K562 (cell line): ENCODE results near the gene HOXD4. TPM values are rescaled to one million over a fixed set of nuclear protein-coding genes. Genes with fewer than 3 reads are reported as not detected.
A peak's percentile ranks its signal among the peaks of the same experiment; 100 is the strongest.

ENCODE experiments used
- ATAC-seq: fragments of 200-7000 bp; cut with Tn5 transposase; 3 replicates; pipeline ENCODE4 v1.9.1; 2020; ENCODE audit warnings: moderate library complexity
- BruUV-seq: library from RNA; stranded (reverse); fragments of 400-500 nt; replicated peaks from 2 replicates; lab custom pipeline; 2021; lab: Mats Ljungman, UMichigan
- CTCF ChIA-PET: fragments of 300-600 bp; formaldehyde crosslinking; extraction: SDS; loops from one replicate; lab custom pipeline; 2021; ENCODE audit warnings: low intra/inter-chr PET ratio; lab: Yijun Ruan, JAX
- POLR2A ChIA-PET: fragments of 300-600, 350-650 bp; sonication (Branson Sonifier 250); formaldehyde crosslinking; extraction: SDS; loops from one replicate; lab custom pipeline; 2021; ENCODE audit warnings: antibody characterized with exemption, inconsistent platforms; lab: Yijun Ruan, JAX
- DNase-seq, 4 experiments: peaks; one replicate each; pipeline versions ENCODE4 v3.0.0 to v3.0.0-alpha.2; 2011 to 2018; ENCODE audit warnings: low spot score in 3 of 4, mixed read lengths in 3 of 4; ENCODE audit errors: extremely low read depth in 1 of 4
- FAIRE-seq: peaks from 2 replicates; lab custom pipeline; 2011; peaks lifted over from hg19 to GRCh38; lab: Jason Lieb, UNC
- H2AFZ ChIP-seq: 2 replicates; pipeline ENCODE4 v1.6.0; 2011; ENCODE audit warnings: low read depth, low read length, control low read depth, inconsistent platforms
- H3K27ac ChIP-seq: fragments of 200-600 bp; 3 replicates; pipeline ENCODE4 v1.8.0; 2011; ENCODE audit warnings: low read depth, mild to moderate bottlenecking, control low read depth, inconsistent platforms, low read length, moderate library complexity, mixed read lengths; ENCODE audit errors: extremely low read depth
- H3K27me3 ChIP-seq, 2 experiments: fragments of 300-600 bp in 1 of 2; 2 replicates in 1 of 2; 3 replicates in 1 of 2; pipeline versions ENCODE4 v1.6.0 to v1.8.0; 2011; ENCODE audit warnings: inconsistent platforms in 2 of 2, low read length in 2 of 2, mild to moderate bottlenecking in 1 of 2, mixed read lengths in 1 of 2, moderate library complexity in 1 of 2; ENCODE audit not compliant: control insufficient read depth in 2 of 2, insufficient read depth in 2 of 2
- H3K36me3 ChIP-seq: fragments of 300-600 bp; 3 replicates; pipeline ENCODE4 v1.8.0; 2011; ENCODE audit warnings: mild to moderate bottlenecking, low read length, inconsistent platforms; ENCODE audit not compliant: control insufficient read depth, insufficient read depth
- H3K4me1 ChIP-seq, 2 experiments: fragments of 200-600 bp in 1 of 2; replicated peaks in 1 of 2; 2 replicates in 1 of 2; 3 replicates in 1 of 2; pipeline versions ENCODE4 v1.5.1 to v1.8.0; 2011; ENCODE audit warnings: inconsistent platforms in 2 of 2, low read length in 2 of 2, mild to moderate bottlenecking in 1 of 2, mixed read lengths in 1 of 2, moderate library complexity in 1 of 2; ENCODE audit not compliant: control insufficient read depth in 2 of 2, insufficient read depth in 2 of 2
- H3K4me2 ChIP-seq: 2 replicates; pipeline ENCODE4 v1.6.1; 2011; ENCODE audit warnings: low read length, control low read depth, inconsistent platforms, mixed read lengths; ENCODE audit not compliant: insufficient read depth
- H3K4me3 ChIP-seq: fragments of 200-600 bp; sonication (generic), shearing (Covaris generic); 2 replicates; pipeline ENCODE4 v1.5.1; 2016; ENCODE audit warnings: control low read depth, inconsistent platforms
- H3K79me2 ChIP-seq: fragments of 200-600 bp; 3 replicates; pipeline ENCODE4 v1.8.0; 2011; ENCODE audit warnings: low read length, inconsistent platforms; ENCODE audit not compliant: control insufficient read depth, insufficient read depth
- H3K9ac ChIP-seq, 2 experiments: 2 replicates each; pipeline versions ENCODE4 v1.6.0 to v1.6.1; 2011; ENCODE audit warnings: low read depth in 2 of 2, low read length in 2 of 2, control low read depth in 1 of 2, inconsistent platforms in 1 of 2, mild to moderate bottlenecking in 1 of 2, mixed read lengths in 1 of 2; ENCODE audit not compliant: insufficient read depth in 1 of 2
- H3K9me1 ChIP-seq: one replicate; pipeline ENCODE4 v1.6.0; 2011; ENCODE audit warnings: inconsistent platforms, mild to moderate bottlenecking, low read length, moderate library complexity; ENCODE audit not compliant: control insufficient read depth, insufficient read depth
- H3K9me3 ChIP-seq: replicated peaks from 2 replicates; pipeline ENCODE4 v1.5.1; 2011; ENCODE audit warnings: low read depth, low read length, inconsistent platforms; ENCODE audit not compliant: control insufficient read depth, insufficient read depth
- H4K20me1 ChIP-seq: replicated peaks from 2 replicates; pipeline ENCODE4 v1.6.1; 2011; ENCODE audit warnings: low read length, inconsistent platforms, mixed read lengths; ENCODE audit not compliant: control insufficient read depth, insufficient read depth
- EZH2 ChIP-seq: IDR thresholded peaks from 2 replicates; pipeline ENCODE4 v1.6.1; 2012; ENCODE audit warnings: low read depth, mild to moderate bottlenecking, inconsistent platforms, low read length, borderline replicate concordance
- FUS ChIP-seq: fragments of 200-400 bp; formaldehyde crosslinking; optimal IDR thresholded peaks from 2 replicates; pipeline ENCODE3; 2017; ENCODE audit warnings: low read depth, low read length
- GABPB1 ChIP-seq: sonication (generic); formaldehyde crosslinking; IDR thresholded peaks from 2 replicates; pipeline ENCODE4 v1.8.0; 2022; ENCODE audit warnings: mild to moderate bottlenecking, missing genetic modification reagents
- GATAD2A ChIP-seq: fragments of 450-650 bp; IDR thresholded peaks from 2 replicates; pipeline ENCODE4 v1.6.1; 2017
- KLF1 ChIP-seq: fragments of 450-650 bp; IDR thresholded peaks from 2 replicates; pipeline ENCODE4 v1.6.1; 2016; ENCODE audit warnings: missing genetic modification characterization, missing compliant biosample characterization
- KLF10 ChIP-seq: fragments of 250-450 bp; sonication (Bioruptor Pico); IDR thresholded peaks from 2 replicates; pipeline ENCODE4 v1.6.1; 2021; ENCODE audit warnings: matching md5 sums
- NELFE ChIP-seq: IDR thresholded peaks from 2 replicates; pipeline ENCODE4 v1.6.1; 2011; ENCODE audit warnings: mild to moderate bottlenecking; ENCODE audit not compliant: insufficient read depth, insufficient read length
- RAD21 ChIP-seq, 2 experiments: fragments of 250-450 bp in 1 of 2; fragments of 450-650 bp in 1 of 2; sonication (Bioruptor Pico) in 1 of 2; formaldehyde crosslinking in 1 of 2; IDR thresholded peaks in 1 of 2; conservative IDR thresholded peaks in 1 of 2; 2 replicates each; pipeline versions ENCODE4 v1.4.0 to v1.8.0; 2020 to 2022; ENCODE audit warnings: mild to moderate bottlenecking in 2 of 2, moderate library complexity in 1 of 2
- SMC3 ChIP-seq: conservative IDR thresholded peaks from 2 replicates; pipeline ENCODE4 v1.6.1; 2011; ENCODE audit warnings: low read depth, low read length, improper control_type of control experiment; ENCODE audit not compliant: insufficient read depth
- WGBS: fragments of 100-300 bp; shearing (Covaris generic); methylation state at CpG from one replicate; pipeline ENCODE4 v1.1.6; 2016; ENCODE audit warnings: low coverage, mixed read lengths; ENCODE audit not compliant: insufficient coverage; ENCODE audit errors: missing lambda C conversion rate; 5-methylcytosine and 5-hydroxymethylcytosine counted together
- in situ Hi-C: fragments of 300-500 bp; cut with MboI; formaldehyde crosslinking; loops from 4 replicates; pipeline ENCODE4 v1.15.0; 2018; ENCODE audit warnings: inconsistent platforms, mixed read lengths
- intact Hi-C: fragments of 100-400 bp; cut with micrococcal nuclease; formaldehyde crosslinking; loops from 2 replicates; pipeline ENCODE4 v1.14.2; 2022
- polyA plus RNA-seq, 8 experiments: library from polyadenylated mRNA; depleted of rRNA in 4 of 8; stranded (reverse) in 5 of 8; unstranded in 3 of 8; fragments of >200 nt; fragmentation: Nextera tagmentation in 2 of 8; fragmentation: Illumina TruSeq in 1 of 8; extraction: Ambion mirVana in 2 of 8; extraction: Trizol in 1 of 8; gene quantifications; 2 replicates each; pipeline versions ENCODE4 v1.2.1 to v1.2.3, GENCODE V29; 2011 to 2014; ENCODE audit warnings: inconsistent platforms in 1 of 8, missing spikeins in 1 of 8
- total RNA-seq, 7 experiments: library from RNA; depleted of rRNA in 6 of 7; stranded (reverse); fragments of >200 nt in 6 of 7; fragmentation: Illumina TruSeq in 2 of 7; extraction: Trizol in 2 of 7; gene quantifications; 2 replicates each; pipeline versions ENCODE4 v1.2.1 to v1.2.3, GENCODE V29; 2011 to 2021; ENCODE audit warnings: low replicate concordance in 1 of 7
- TF ChIP-seq, protein P1 (sequence below): sonication (generic); formaldehyde crosslinking; IDR thresholded peaks from 2 replicates; pipeline ENCODE4 v1.9.0; 2022; ENCODE audit warnings: mild to moderate bottlenecking, missing genetic modification reagents
- TF ChIP-seq, protein P2 (sequence below), 3 experiments: IDR thresholded peaks in 2 of 3; conservative IDR thresholded peaks in 1 of 3; 2 replicates each; pipeline ENCODE4 v1.5.1; 2011 to 2012; ENCODE audit warnings: low read length in 3 of 3, mild to moderate bottlenecking in 3 of 3, control low read depth in 2 of 3, improper control_type of control experiment in 1 of 3, inconsistent platforms in 1 of 3, low read depth in 1 of 3, mixed read lengths in 1 of 3, moderate library complexity in 1 of 3; ENCODE audit not compliant: insufficient read depth in 2 of 3

HOXD4 gene
- total and polyA plus RNA-seq, 9 of the 15 experiments (the other 6 are each of a cell fraction or from before 2014, with no cell fraction given) = not detected

DNA sequence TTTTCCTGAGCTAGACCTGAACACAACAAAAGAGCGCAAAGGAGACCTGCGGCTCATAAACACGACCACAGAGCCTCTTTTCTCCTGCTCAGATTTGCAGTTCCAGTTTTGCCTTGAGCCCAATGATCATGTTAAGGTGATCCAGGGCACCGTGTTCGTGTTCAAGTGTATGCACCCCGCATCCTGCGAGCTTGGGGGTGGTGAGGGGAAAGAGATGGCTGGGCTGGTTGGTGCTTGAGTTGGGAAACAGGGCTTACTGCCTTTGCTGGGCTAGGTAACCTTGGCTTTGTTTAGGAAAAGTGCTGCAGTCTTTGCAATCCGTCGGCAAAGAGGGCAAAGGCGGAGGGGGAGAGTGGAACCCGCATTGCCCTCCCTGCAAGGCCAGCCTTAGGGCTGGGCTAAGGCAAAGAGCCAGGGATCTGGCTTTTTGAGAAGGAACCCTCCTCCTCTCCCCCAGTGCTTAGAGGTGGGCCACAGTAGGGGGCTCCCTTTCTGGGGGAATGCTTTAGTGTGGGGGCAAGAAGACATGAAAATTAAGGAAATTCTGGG is 33.5 kb upstream of the HOXD4 start:
- DNase-seq (no peak), ATAC-seq (no peak), FAIRE-seq (no peak)
- H3K4me3 ChIP-seq = no peak overlapping the region
- no peak overlapping the region for H2AFZ ChIP-seq
- in situ Hi-C loops = no loop called here
- TF ChIP-seq GABPB1 (CRISPR knock-in tag) (no peak), FUS (no peak)
- POLR2A ChIA-PET = interaction anchor here (0.6 kb wide), 1 partner anchor 52 kb away, joined by 3 read pairs; no protein-coding TSS in a partner anchor
- no TSS peak for BruUV-seq
- H4K20me1 ChIP-seq = no peaks in the 10 kb centered on the region; the same call in 1 of the 2 replicates
- H3K36me3 ChIP-seq = no peaks in the 10 kb centered on the region
- H3K4me2 ChIP-seq = no peak overlapping the region
- no peak overlapping the region for H3K9ac ChIP-seq
- WGBS = 3% methylated on average over 11 of the region's 11 CpGs
- no peak overlapping the region for H3K27ac ChIP-seq
- intact Hi-C loops = no loop called here
- H3K27me3 ChIP-seq = peaks cover 81 to 82% of the 10 kb centered on the region in 2 experiments
- no peaks in the 10 kb centered on the region for H3K79me2 ChIP-seq
- peaks cover 0 to 26% of the 10 kb centered on the region in 2 experiments; a peak in 1 of 5 replicates for H3K4me1 ChIP-seq
- CTCF ChIA-PET = no interaction called here
- H3K9me3 ChIP-seq = no peaks in the 10 kb centered on the region
- no peaks in the 10 kb centered on the region for H3K9me1 ChIP-seq

DNA sequence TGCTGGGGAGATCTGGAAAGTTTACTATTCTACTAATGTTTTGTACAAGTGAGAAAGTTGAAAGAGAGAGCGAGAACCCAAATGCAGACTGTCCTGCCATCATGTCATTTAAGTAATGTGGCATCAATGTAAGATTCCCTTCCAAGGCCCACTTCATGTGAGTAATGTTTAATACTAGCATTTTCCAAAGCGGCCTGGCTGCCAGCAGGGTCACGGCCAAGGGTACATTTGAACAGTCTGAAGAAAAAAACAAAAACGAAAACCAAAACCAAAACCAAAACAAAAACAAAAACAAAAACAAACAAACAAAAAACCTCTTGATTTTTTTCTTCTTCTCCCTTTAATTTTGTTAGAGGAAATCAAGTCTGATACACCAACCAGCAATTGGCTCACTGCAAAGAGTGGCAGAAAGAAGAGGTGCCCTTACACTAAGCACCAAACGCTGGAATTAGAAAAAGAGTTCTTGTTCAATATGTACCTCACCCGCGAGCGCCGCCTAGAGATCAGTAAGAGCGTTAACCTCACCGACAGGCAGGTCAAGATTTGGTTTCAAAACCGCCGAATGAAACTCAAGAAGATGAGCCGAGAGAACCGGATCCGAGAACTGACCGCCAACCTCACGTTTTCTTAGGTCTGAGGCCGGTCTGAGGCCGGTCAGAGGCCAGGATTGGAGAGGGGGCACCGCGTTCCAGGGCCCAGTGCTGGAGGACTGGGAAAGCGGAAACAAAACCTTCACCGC is 32.6 kb upstream of the HOXD4 start:
- CTCF ChIA-PET = interaction anchor here (0.5 to 1.1 kb wide), 2 partner anchors 753 to 1098 kb away, joined by 4 to 5 read pairs; no protein-coding TSS in a partner anchor
- TF ChIP-seq GATAD2A (no peak), RAD21 (CRISPR knock-in tag; conservative IDR thresholded peaks at IDR 0.05 in 1 of 2, IDR thresholded peaks at IDR 0.05 in 1 of 2) (peak in 1 of 2 experiments; percentile 25; a peak in 2 of 4 replicates), KLF1 (tag) (no peak), KLF10 (CRISPR knock-in tag) (no peak), SMC3 (0 out of 2 replicates have a peak, but pooled peaks have one; percentile 23), NELFE (no peak), EZH2 (peak; percentile 82; the same call in 1 of the 2 replicates)
- TF ChIP-seq, protein P1, sequence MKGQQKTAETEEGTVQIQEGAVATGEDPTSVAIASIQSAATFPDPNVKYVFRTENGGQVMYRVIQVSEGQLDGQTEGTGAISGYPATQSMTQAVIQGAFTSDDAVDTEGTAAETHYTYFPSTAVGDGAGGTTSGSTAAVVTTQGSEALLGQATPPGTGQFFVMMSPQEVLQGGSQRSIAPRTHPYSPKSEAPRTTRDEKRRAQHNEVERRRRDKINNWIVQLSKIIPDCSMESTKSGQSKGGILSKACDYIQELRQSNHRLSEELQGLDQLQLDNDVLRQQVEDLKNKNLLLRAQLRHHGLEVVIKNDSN (CRISPR knock-in tag) = no peak
- TF ChIP-seq, protein P2, sequence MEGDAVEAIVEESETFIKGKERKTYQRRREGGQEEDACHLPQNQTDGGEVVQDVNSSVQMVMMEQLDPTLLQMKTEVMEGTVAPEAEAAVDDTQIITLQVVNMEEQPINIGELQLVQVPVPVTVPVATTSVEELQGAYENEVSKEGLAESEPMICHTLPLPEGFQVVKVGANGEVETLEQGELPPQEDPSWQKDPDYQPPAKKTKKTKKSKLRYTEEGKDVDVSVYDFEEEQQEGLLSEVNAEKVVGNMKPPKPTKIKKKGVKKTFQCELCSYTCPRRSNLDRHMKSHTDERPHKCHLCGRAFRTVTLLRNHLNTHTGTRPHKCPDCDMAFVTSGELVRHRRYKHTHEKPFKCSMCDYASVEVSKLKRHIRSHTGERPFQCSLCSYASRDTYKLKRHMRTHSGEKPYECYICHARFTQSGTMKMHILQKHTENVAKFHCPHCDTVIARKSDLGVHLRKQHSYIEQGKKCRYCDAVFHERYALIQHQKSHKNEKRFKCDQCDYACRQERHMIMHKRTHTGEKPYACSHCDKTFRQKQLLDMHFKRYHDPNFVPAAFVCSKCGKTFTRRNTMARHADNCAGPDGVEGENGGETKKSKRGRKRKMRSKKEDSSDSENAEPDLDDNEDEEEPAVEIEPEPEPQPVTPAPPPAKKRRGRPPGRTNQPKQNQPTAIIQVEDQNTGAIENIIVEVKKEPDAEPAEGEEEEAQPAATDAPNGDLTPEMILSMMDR (IDR thresholded peaks at IDR 0.05 in 2 of 3, conservative IDR thresholded peaks at IDR 0.05 in 1 of 3; ENCODE audit: insufficient read depth in 2 of 3, low read depth in 1 of 3, low read length in 3 of 3) = peak; percentile 67 to 82 (median 72)

More for the DNA sequence above, 32.6 kb upstream of the HOXD4 start:
- H3K27ac ChIP-seq = no peak overlapping the region
- no peak overlapping the region for H2AFZ ChIP-seq
- no peaks in the 10 kb centered on the region for H3K9me1 ChIP-seq
- H3K27me3 ChIP-seq = peaks cover 84% of the 10 kb centered on the region in 2 experiments
- no peak overlapping the region for H3K4me3 ChIP-seq
- no peaks in the 10 kb centered on the region for H3K79me2 ChIP-seq
- peaks cover 0 to 32% of the 10 kb centered on the region in 2 experiments; a peak in 2 of 5 replicates for H3K4me1 ChIP-seq
- in situ Hi-C loops = no loop called here
- no peak overlapping the region for H3K9ac ChIP-seq
- BruUV-seq = no TSS peak
- intact Hi-C loops = no loop called here
- FAIRE-seq = peak; percentile 70
- no peaks in the 10 kb centered on the region for H3K36me3 ChIP-seq
- H3K4me2 ChIP-seq = no peak overlapping the region
- WGBS = 8% methylated on average over 24 of the region's 24 CpGs
- peak; percentile 60 to 75 (median 72) for DNase-seq
- POLR2A ChIA-PET = no interaction called here
- peak; percentile 66 for ATAC-seq
- H4K20me1 ChIP-seq = no peaks in the 10 kb centered on the region; the same call in 1 of the 2 replicates
- no peaks in the 10 kb centered on the region for H3K9me3 ChIP-seq
